Hepatocyte (in vitro differentiated cells): ENCODE measurements around the gene HCRTR1. TPM values are rescaled to one million over a fixed set of nuclear protein-coding genes. Genes with fewer than 3 reads are reported as not detected.

Source experiments
- DNase-seq: peaks from one replicate; pipeline ENCODE4 v3.0.0-alpha.2; 2016; ENCODE audit warnings: low spot score
- H2AFZ ChIP-seq: fragments of 200-600 bp; sonication (generic); 2 replicates; pipeline ENCODE4 v1.6.0; 2016; ENCODE audit warnings: antibody characterized with exemption, mild to moderate bottlenecking
- H3K27ac ChIP-seq: fragments of 200-600 bp; sonication (generic); 2 replicates; pipeline ENCODE4 v1.5.1; 2016; ENCODE audit warnings: mild to moderate bottlenecking
- H3K27me3 ChIP-seq: fragments of 200-600 bp; sonication (generic); 2 replicates; pipeline ENCODE4 v1.6.1; 2016
- H3K36me3 ChIP-seq: fragments of 200-600 bp; sonication (generic); replicated peaks from 2 replicates; pipeline ENCODE4 v1.5.1; 2016; ENCODE audit warnings: low read depth; ENCODE audit not compliant: insufficient read depth
- H3K4me1 ChIP-seq: fragments of 200-600 bp; sonication (generic); 2 replicates; pipeline ENCODE4 v1.5.1; 2016; ENCODE audit warnings: mild to moderate bottlenecking, moderate library complexity; ENCODE audit not compliant: insufficient read depth
- H3K4me2 ChIP-seq: fragments of 200-600 bp; sonication (generic); 2 replicates; pipeline ENCODE4 v1.6.0; 2016
- H3K4me3 ChIP-seq: fragments of 200-600 bp; sonication (generic); 2 replicates; pipeline ENCODE4 v1.5.1; 2016; ENCODE audit warnings: mild to moderate bottlenecking
- H3K79me2 ChIP-seq: fragments of 200-600 bp; sonication (generic); 2 replicates; pipeline ENCODE4 v1.6.0; 2017; ENCODE audit warnings: mild to moderate bottlenecking
- H3K9me2 ChIP-seq: fragments of 200-600 bp; sonication (generic); replicated peaks from 2 replicates; pipeline ENCODE4 v1.6.0; 2017; ENCODE audit warnings: mild to moderate bottlenecking; ENCODE audit not compliant: insufficient read depth
- H3K9me3 ChIP-seq: fragments of 200-600 bp; sonication (generic); 2 replicates; pipeline ENCODE4 v1.5.1; 2016; ENCODE audit warnings: low read depth, mild to moderate bottlenecking
- H4K20me1 ChIP-seq: fragments of 200-600 bp; sonication (generic); 2 replicates; pipeline ENCODE4 v1.6.0; 2016; ENCODE audit warnings: mild to moderate bottlenecking; ENCODE audit not compliant: insufficient read depth, poor library complexity, severe bottlenecking
- EZH2 ChIP-seq: fragments of 200-600 bp; sonication (generic); IDR thresholded peaks from 2 replicates; pipeline ENCODE4 v1.6.1; 2016; ENCODE audit warnings: antibody characterized with exemption, mild to moderate bottlenecking, borderline replicate concordance
- EZH2phosphoT487 ChIP-seq: fragments of 200-600 bp; sonication (generic); IDR thresholded peaks from one replicate; pipeline ENCODE4 v1.6.1; 2018; ENCODE audit warnings: antibody characterized with exemption, mild to moderate bottlenecking, low read depth, moderate library complexity; ENCODE audit not compliant: unreplicated experiment, severe bottlenecking
- WGBS: methylation state at CpG from one replicate; pipeline ENCODE4 v1.1.6; 2016; ENCODE audit warnings: low lambda C conversion rate; ENCODE audit errors: missing lambda C conversion rate; 5-methylcytosine and 5-hydroxymethylcytosine counted together
- polyA plus RNA-seq: library from polyadenylated mRNA; unstranded; fragments of >200 nt; fragmentation: Nextera tagmentation; extraction: Ambion mirVana; gene quantifications from 2 replicates; pipeline ENCODE4 v1.2.1, GENCODE V29; 2016
- total RNA-seq: library from RNA; depleted of rRNA; stranded (reverse); fragments of >200 nt; gene quantifications from 2 replicates; pipeline ENCODE4 v1.2.3, GENCODE V29; 2014
- TF ChIP-seq, protein P1 (sequence below): fragments of 200-600 bp; sonication (generic); IDR thresholded peaks from 2 replicates; pipeline ENCODE4 v1.5.1; 2016; ENCODE audit warnings: antibody characterized with exemption, mild to moderate bottlenecking; ENCODE audit not compliant: poor library complexity

The HCRTR1 gene
- total and polyA plus RNA-seq, 2 experiments from 2014 or later = not detected

GRCh38 chr1:31671561-31672201, 54.2 kb downstream of the HCRTR1 start:
- H3K79me2 ChIP-seq = no peaks in the 10 kb centered on the region
- no peaks in the 10 kb centered on the region for H3K9me2 ChIP-seq
- DNase-seq = no peak
- no peaks in the 10 kb centered on the region for H3K36me3 ChIP-seq
- H3K27ac ChIP-seq = peak overlapping the region; percentile 64
- H3K4me2 ChIP-seq = no peak overlapping the region
- WGBS = 81% methylated on average over 8 of the region's 8 CpGs
- H3K27me3 ChIP-seq = no peaks in the 10 kb centered on the region
- H3K4me3 ChIP-seq = no peak overlapping the region
- TF ChIP-seq EZH2 (no peak), EZH2phosphoT487 (no peak)
- TF ChIP-seq, protein P1, sequence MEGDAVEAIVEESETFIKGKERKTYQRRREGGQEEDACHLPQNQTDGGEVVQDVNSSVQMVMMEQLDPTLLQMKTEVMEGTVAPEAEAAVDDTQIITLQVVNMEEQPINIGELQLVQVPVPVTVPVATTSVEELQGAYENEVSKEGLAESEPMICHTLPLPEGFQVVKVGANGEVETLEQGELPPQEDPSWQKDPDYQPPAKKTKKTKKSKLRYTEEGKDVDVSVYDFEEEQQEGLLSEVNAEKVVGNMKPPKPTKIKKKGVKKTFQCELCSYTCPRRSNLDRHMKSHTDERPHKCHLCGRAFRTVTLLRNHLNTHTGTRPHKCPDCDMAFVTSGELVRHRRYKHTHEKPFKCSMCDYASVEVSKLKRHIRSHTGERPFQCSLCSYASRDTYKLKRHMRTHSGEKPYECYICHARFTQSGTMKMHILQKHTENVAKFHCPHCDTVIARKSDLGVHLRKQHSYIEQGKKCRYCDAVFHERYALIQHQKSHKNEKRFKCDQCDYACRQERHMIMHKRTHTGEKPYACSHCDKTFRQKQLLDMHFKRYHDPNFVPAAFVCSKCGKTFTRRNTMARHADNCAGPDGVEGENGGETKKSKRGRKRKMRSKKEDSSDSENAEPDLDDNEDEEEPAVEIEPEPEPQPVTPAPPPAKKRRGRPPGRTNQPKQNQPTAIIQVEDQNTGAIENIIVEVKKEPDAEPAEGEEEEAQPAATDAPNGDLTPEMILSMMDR = no peak
- peaks cover 28% of the 10 kb centered on the region for H3K4me1 ChIP-seq
- no peaks in the 10 kb centered on the region for H3K9me3 ChIP-seq
- H4K20me1 ChIP-seq = no peaks in the 10 kb centered on the region
- H2AFZ ChIP-seq = no peak overlapping the region

GRCh38 chr1:31672986-31673385, 55.5 kb downstream of the HCRTR1 start:
- Histone ChIP-seq H2AFZ (no peak overlapping the region), H3K27me3 (no peaks in the 10 kb centered on the region), H3K9me2 (no peaks in the 10 kb centered on the region), H3K79me2 (no peaks in the 10 kb centered on the region), H3K27ac (no peak overlapping the region), H3K4me1 (peaks cover 28% of the 10 kb centered on the region), H4K20me1 (no peaks in the 10 kb centered on the region), H3K4me3 (no peak overlapping the region), H3K36me3 (no peaks in the 10 kb centered on the region), H3K9me3 (no peaks in the 10 kb centered on the region), H3K4me2 (no peak overlapping the region)
- WGBS = 64% methylated on average over 13 of the region's 13 CpGs
- TF ChIP-seq EZH2phosphoT487 (no peak), EZH2 (no peak)
- TF ChIP-seq, protein P1 = no peak
- DNase-seq = peak; percentile 21

GRCh38 chr1:31673433-31673832, 55.9 kb downstream of the HCRTR1 start:
- no peak overlapping the region for H3K27ac ChIP-seq
- peaks cover 28% of the 10 kb centered on the region for H3K4me1 ChIP-seq
- TF ChIP-seq EZH2 = no peak
- no peak for TF ChIP-seq EZH2phosphoT487
- TF ChIP-seq, protein P1 = no peak
- no peak overlapping the region for H3K4me3 ChIP-seq
- H3K9me2 ChIP-seq = no peaks in the 10 kb centered on the region
- 93% methylated on average over 9 of the region's 9 CpGs for WGBS
- no peaks in the 10 kb centered on the region for H3K79me2 ChIP-seq
- H4K20me1 ChIP-seq = no peaks in the 10 kb centered on the region
- no peaks in the 10 kb centered on the region for H3K9me3 ChIP-seq
- H3K36me3 ChIP-seq = no peaks in the 10 kb centered on the region
- DNase-seq = no peak
- no peak overlapping the region for H3K4me2 ChIP-seq
- no peak overlapping the region for H2AFZ ChIP-seq
- no peaks in the 10 kb centered on the region for H3K27me3 ChIP-seq

DNA sequence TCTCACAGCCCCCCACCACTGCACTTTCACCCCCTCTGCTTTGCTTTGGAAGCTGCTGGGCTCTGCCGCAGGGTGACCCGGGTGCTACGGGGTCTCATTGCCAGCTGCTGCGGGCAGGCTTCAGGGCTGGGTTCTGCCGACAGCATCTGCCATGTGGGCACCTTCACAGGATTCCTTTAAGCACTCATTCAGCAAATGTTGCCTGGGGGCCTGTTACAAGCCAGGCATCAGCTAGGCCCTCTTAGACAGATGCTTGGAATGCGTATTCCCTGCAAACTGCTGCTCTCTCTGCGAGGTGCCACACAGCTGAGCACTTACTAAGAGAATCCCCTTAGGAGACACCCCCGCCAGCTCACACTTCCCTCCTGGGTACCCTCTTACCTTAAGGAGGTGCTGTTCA, 57.1 kb downstream of the HCRTR1 start:
- Histone ChIP-seq H3K27ac (no peak overlapping the region), H3K79me2 (no peaks in the 10 kb centered on the region), H3K27me3 (no peaks in the 10 kb centered on the region), H4K20me1 (no peaks in the 10 kb centered on the region), H3K36me3 (no peaks in the 10 kb centered on the region), H3K4me2 (no peak overlapping the region), H3K9me3 (no peaks in the 10 kb centered on the region), H3K4me1 (peaks cover 25% of the 10 kb centered on the region), H2AFZ (no peak overlapping the region), H3K4me3 (no peak overlapping the region), H3K9me2 (no peaks in the 10 kb centered on the region)
- 86% methylated on average over 8 of the region's 8 CpGs for WGBS
- DNase-seq = no peak
- TF ChIP-seq EZH2phosphoT487 = no peak
- TF ChIP-seq, protein P1 = no peak
- TF ChIP-seq EZH2 = no peak
